ENCODE measurements around the gene COL25A1.
"Not testable (repeated sequence)": the region's sequence is repeated elsewhere in the genome, so short reads cannot be mapped to it uniquely, and the experiment has no call there.

Gene COL25A1

DNA sequence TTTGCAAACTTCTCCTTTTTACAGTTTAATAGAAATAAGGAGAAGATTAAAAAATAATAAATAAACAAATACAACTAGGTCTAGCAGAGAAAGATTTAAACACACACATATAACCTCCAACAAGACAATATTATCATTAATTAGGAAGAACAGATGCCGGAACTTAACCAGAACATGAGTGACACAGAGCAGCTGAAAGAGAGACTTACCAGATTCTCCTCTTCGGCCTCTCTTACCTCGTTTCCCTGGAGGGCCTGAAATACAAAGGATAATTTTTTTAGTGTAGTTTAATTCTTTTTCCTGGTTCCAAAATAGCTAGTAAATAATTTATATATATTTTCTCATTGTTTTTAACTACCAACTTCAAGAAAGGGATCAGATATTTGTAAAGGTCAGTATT is 252.5 kb downstream of the COL25A1 start:
- DNase-seq (ENCODE audit: low spot score), result no peak

DNA sequence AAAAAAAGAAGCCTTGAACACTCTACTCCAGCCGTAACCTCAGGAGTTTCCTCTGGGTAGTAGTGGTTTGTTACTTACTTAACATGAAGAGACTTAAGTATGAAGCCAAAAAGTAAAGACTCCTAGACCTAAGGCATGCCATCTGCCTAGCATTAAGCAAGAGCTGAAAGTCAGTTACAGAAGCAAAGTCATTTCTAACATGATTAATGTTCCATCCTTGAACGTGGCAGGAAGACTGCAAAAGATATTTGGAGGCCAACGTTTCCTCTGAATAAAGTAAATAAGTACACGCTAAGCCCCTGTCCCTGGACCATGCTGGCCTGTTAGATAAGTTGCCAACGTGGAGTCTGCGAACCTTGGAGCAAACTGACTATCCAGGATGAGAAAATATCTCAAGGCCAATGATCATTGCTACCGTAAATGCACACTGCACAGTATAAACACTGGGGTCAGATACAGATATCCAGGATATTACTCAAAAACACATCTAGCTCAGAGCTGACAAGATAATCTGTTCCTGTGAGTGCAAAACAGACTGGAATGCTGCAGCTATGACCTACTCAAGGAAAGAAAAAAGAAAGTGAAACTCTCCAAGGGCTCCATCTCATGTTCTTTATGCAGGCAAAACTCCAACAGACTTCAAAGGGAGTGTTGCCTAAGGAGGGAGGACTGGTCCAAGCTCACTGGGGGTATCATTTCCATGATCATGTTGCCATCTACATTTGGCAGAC is 255.8 kb downstream of the COL25A1 start:
- DNase-seq (ENCODE audit: low spot score), result no peak

DNA sequence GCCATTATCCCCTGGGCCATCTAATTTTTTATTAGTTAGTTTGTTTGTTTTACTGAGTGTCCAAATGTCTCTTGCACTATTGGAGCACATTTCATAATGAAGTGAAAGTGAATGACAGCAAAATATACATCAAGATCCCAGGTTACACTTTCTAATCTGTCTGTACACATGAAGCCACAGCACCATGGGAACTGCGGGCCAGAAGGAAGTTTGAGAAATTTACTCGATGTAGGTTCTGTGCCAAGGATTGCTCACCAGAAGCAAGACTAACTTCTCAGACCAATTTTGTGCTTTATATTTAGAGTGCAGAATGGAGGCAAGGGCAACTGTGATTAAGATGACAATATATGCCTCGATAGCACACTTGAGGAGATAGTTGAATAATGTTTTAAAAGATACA is 258.0 kb downstream of the COL25A1 start:
- DNase-seq (ENCODE audit: low spot score), result no peak

GRCh38 chr4:109043286-109043685 is 259.2 kb downstream of the COL25A1 start:
- DNase-seq (ENCODE audit: low spot score), result no peak

DNA sequence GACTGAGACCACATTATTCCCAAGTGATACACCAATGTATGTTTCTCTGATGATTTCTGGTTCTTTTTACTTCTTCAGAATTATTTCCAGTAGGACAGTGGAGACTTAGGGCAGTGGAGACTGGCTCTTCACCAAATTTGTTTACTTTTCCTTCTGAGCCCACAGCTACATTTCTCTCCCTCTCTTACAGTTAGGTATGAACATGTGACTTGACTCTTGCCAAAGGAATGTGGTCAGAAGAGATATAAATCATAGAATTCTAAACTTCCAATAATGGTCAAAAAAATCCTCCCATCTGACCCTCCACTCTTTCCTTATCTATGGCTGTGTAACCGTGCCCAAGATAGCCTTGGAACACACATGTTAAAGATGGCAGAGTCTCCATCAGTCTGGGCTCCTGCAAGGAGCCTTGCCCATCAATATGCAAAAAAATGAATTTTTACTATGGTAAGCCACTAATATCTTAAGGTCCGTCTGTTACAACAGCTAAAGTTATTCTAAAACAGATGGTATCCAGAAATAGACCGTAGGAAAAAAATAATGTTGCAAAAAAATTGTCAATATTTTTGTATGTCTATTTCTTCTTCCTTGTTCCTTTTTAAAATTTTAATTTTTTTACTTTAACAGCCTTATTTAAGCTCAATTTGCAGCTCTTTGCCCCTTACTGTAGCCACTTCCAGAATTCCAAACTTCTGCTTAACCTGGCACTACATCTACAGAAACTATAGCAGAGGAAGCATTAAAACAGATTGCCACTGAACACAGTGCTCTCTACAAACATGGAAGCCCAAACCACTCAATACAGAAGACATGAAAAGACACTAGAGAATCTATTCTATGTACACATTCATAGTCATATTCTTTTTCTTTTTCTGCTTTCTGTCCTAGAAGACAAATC is 260.7 kb downstream of the COL25A1 start:
- no peak for DNase-seq (ENCODE audit: low spot score)

DNA sequence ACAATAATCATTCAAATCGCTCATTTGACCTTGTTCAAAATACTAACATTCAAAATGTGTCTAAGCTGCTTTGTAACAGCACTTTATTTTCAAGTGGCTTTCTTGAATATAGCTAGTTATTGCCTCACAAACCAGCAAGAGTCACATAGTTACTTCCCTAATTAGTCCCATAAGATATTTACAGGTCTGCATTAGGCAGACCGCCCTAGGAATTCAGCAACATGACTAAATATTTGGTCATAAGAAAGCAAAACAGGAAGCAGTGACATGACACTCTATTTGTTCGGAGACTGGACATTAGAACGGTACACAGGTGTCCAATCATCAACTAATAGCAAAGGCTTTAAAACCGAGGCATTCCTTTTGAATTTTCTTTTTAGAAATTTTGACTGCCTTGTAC is 262.0 kb downstream of the COL25A1 start:
- no peak for DNase-seq (ENCODE audit: low spot score)

DNA sequence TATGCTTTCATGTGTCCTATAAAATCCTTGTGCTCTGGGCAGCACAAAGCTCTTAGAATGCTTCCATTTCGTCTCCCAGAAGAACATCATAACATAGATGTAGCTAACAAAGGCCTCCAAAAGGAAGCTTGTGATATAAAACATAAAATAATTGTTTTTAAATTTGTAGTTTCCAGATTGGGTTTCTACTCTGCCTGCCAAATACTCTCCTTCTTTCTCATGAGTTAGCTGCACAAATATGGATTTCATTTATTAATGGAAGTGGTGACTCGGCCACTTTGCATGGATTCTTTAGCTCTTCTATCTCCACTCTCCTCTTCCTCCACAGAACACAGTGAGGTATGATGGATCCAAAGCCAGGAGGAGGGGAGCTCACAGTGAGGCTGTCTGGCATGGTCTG is 265.4 kb downstream of the COL25A1 start:
- DNase-seq (ENCODE audit: low spot score), result no peak

- DNase-seq (ENCODE audit: low spot score), result no peak
Observed at GRCh38 chr4:109033993-109034392, 268.5 kb downstream of the COL25A1 start.

GRCh38 chr4:109032671-109033070 is 269.8 kb downstream of the COL25A1 start:
- DNase-seq (ENCODE audit: low spot score), result no peak

DNA sequence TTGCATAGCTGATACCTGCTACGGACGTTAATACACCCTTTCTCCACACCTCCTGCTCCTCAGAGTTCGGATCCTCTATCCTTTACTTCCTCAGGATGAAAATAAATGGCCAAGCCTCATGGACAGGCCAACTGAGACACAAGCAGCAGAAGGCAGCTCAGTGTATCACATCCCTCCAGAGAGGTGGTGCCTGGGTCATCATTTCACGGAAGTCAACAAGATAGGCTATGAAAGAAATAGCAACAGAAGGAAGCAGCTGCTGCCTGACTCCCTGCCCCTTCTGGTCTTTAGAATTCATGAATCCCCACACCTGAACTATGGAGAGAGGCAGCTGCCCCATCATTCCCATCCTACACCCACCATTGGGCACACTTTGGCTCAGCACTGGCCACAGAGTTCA is 272.5 kb downstream of the COL25A1 start:
- no peak for DNase-seq (ENCODE audit: low spot score)

GRCh38 chr4:109027016-109027500 is 275.4 kb downstream of the COL25A1 start:
- no peak for DNase-seq (ENCODE audit: low spot score)

DNA sequence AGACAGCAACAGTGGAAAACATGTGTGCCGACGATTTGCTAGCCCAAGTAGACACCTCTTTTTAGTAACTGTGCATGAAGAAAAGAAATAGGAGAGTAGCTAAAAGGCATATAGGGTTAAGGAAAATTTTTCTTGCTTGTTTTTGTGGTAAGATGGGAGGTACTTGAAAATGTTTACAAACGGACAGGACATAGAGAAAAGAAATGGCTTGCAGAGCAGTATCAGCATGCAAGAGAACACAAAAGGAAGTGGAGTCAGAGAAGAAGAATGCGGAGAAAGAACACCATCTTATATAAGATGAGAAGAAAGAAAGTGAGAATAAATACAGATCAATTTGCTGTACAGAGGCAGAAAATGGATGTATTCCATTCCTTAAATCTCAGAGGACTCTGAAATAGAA is 275.9 kb downstream of the COL25A1 start:
- DNase-seq (ENCODE audit: low spot score), result no peak

DNA sequence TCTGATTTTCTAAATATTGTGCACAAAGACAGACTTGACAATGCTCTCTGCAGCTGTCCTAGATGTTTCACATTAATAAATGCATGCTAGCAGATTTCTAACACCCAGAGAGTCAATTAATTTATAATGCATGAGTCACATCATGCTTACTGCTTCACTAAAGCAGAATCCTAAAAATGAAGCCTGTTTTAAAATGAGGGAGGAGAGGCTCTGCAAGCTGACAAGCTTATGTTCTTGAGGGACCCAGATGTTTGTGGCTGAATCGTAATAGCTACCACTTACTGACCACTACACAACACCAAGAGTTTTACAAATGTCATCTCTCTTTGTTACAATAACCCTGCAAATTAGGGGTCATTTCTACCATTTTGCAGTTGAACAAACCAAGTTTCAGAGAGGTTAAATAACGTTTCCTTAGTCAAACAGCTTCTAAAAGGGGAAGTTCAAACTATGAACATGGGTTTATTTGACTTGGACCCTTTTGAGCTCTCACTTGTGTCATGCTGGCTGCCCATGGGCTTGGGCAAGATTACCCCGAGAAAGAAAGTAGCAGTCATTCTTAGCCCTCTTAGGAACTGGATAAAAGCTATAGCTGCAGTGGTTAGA is 276.9 kb downstream of the COL25A1 start:
- DNase-seq (ENCODE audit: low spot score), result no peak

GRCh38 chr4:109022961-109023360 is 279.5 kb downstream of the COL25A1 start:
- DNase-seq (ENCODE audit: low spot score), result no peak

DNA sequence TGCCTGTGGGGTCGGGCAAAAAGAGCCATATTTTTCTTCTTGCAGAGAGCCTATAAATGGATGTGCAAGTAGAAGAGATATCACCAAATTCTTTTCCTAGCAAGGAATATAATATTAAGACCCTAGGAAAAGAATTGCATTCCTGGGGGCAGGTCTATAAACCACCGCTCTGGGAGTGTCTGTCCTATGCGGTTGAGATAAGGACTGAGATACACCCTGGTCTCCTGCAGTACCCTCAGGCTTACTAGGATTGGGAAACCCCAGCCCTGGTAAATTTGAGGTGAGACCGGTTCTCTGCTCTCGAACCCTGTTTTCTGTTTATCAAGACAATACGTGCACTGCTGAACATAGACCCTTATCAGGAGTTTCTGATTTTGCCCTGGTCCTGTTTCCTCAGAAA is 280.8 kb downstream of the COL25A1 start:
- DNase-seq (ENCODE audit: low spot score), result not testable (repeated sequence)

DNA sequence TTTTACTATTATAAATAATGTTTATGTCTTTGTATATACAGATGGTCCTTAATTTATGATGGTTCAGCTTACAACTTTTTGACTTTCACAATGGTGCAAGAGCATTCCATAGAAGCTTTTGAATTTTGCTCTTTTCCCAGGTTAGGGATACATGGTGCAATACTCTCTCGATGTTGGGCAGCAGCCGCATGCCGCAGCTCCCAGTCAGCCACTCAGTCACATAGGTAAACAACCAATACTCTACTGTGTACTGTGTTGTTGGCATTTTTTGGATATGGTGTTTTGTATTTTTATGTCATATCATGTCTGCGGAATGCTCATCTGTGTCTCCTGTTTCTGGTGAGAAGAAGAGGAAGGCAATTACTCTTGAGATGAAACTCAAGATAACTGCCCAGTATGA is 281.6 kb downstream of the COL25A1 start:
- DNase-seq (ENCODE audit: low spot score), result no peak

GRCh38 chr4:109016200-109016599 is 286.3 kb downstream of the COL25A1 start:
- DNase-seq (ENCODE audit: low spot score), result no peak

DNA sequence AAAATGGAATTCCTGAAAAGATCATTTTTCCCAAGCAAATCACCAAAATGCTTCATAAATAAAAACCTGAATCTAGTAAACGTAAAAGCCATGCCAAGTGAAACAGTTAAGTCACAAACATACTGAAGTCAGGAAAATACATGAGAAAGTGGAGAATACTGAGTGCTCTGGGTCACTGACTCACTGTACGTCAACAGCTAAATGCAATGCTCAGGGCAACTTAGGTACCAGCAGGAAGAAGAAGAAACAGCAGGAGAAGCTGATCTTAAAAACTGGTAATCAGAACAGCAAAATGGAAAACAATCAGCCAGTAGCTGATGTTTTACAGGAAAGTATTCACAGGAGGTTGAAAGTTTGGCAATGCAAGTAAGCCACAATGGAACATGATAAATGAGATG is 287.0 kb downstream of the COL25A1 start:
- no peak for DNase-seq (ENCODE audit: low spot score)

DNA sequence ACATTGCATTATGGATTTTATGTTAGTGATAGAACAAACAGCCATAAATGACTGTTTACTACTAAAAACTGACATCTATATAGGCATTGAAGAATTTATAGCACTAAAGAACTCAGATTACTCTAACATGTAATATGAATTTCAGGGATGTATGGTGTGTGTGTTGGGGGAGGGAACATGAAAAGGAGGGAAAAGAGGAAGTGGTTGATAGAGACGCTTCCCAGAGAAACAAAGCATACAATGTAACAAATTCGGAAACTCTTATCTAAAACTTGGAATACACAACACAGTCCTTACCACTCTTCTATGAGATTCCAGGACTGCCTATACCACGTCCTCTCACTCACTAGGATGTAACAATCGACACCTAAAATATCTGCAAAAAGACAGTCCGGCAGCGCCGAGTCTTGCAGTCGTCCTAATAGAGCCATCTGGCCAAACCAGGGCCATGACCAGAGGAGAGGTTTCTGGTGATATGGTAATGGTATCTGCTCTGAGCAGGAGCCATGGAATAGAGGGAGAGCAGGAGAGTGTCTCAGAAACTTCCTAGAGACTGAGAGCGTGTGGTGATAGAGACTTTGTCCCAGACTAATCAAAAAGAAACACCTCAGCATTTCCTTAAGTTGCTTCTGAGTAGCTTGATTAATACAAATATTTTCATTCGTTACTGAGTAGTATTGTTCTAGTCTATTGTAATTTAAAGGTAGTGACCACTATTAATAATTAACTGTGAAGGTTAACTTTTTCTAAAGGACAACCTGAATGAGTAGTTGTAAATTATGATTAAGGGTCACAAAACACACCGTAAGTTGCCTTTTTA is 287.7 kb downstream of the COL25A1 start:
- no peak for DNase-seq (ENCODE audit: low spot score)

- no peak for DNase-seq (ENCODE audit: low spot score)
Observed at GRCh38 chr4:109012286-109012880, 290.1 kb downstream of the COL25A1 start.

GRCh38 chr4:109011241-109012026 is 291.0 kb downstream of the COL25A1 start:
- no peak for DNase-seq (ENCODE audit: low spot score)
